Breast epithelium (tissue), 4 donors: Measurements from ENCODE around the gene SPEM2. TPM values are rescaled to one million over a fixed set of nuclear protein-coding genes. Genes with fewer than 3 reads are reported as not detected.

Source experiments
- DNase-seq, 2 donors: peaks; one replicate each; pipeline ENCODE4 v3.0.0-alpha.2; 2019; ENCODE audit warnings: low spot score in 2 of 2
- H3K27ac ChIP-seq, 2 donors: fragments of 200-600 bp; sonication (generic) in 1 of 2; one replicate each; pipeline ENCODE4 v1.5.1; 2016 to 2019; ENCODE audit warnings: mild to moderate bottlenecking in 1 of 2
- H3K27me3 ChIP-seq, 2 donors: fragments of 200-600 bp; sonication (generic) in 1 of 2; one replicate each; pipeline versions ENCODE4 v1.5.1 to v1.6.0; 2017 to 2019; ENCODE audit warnings: control low read depth in 1 of 2, mild to moderate bottlenecking in 1 of 2
- H3K36me3 ChIP-seq: fragments of 200-600 bp; one replicate; pipeline ENCODE4 v1.5.1; 2019
- H3K4me1 ChIP-seq, 2 donors: fragments of 200-600 bp; sonication (generic); one replicate each; pipeline ENCODE4 v1.5.1; 2016 to 2019; ENCODE audit warnings: control low read depth in 1 of 2
- H3K4me3 ChIP-seq, 3 donors: fragments of 200-600 bp; sonication (generic); 1 replicate in 2 of 3; 2 replicates in 1 of 3; pipeline ENCODE4 v1.5.1; 2016 to 2019; ENCODE audit warnings: mild to moderate bottlenecking in 3 of 3, moderate library complexity in 2 of 3
- H3K9me3 ChIP-seq, 2 donors: fragments of 200-600 bp; sonication (generic) in 1 of 2; one replicate each; pipeline ENCODE4 v1.5.1; 2016 to 2019; ENCODE audit warnings: control low read depth in 1 of 2
- POLR2A ChIP-seq: fragments of 450-650 bp; IDR thresholded peaks from one replicate; pipeline ENCODE4 v1.6.1; 2016; ENCODE audit warnings: antibody characterized with exemption, mild to moderate bottlenecking, moderate library complexity
- POLR2AphosphoS5 ChIP-seq, 3 donors: sonication (generic); formaldehyde crosslinking; IDR thresholded peaks; one replicate each; pipeline ENCODE4 v1.6.1; 2017; ENCODE audit warnings: antibody characterized with exemption in 3 of 3
- intact Hi-C: fragments of 100-400 bp; cut with DNase I; formaldehyde crosslinking; loops from one replicate; pipeline ENCODE4 v1.15.1; 2023; ENCODE audit warnings: low total_unique reads
- total RNA-seq, 3 donors: library from RNA; depleted of rRNA; stranded (reverse); fragments of >200 nt; gene quantifications; one replicate each; pipeline ENCODE4 v1.1.0, GENCODE V29; 2016
- TF ChIP-seq, protein P1 (sequence below), 3 donors: fragments of 450-650 bp; IDR thresholded peaks; one replicate each; pipeline ENCODE4 v1.5.1; 2016 to 2017; ENCODE audit warnings: antibody characterized with exemption in 3 of 3, mild to moderate bottlenecking in 3 of 3, moderate library complexity in 3 of 3

Gene SPEM2
- total RNA-seq, 3 donors from 2014 or later: not detected

DNA sequence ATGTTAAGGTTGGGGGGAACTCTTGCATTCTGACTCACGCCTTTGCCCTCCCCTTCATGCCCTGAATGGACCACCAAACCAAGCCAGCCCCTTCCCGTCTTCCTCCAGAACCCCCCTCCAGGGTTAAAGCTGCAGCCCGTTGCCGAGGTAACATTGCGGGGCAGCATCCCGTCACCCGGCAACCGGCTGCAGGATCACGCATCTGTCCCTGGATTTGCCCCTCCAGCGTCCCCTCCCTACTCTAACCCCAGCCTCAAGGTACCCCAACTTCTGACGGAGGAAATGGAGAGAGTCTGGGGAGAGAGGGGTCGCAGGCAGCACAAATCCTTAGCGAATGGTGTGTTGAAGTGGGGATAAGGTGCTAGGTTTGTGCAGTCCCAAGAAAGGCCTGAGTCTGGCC is 18.3 kb upstream of the SPEM2 start:
- H3K9me3 ChIP-seq: no peaks in the 10 kb centered on the region
- H3K27ac ChIP-seq: peak overlapping the region in 1 of 2 donors; percentile 95
- peak overlapping the region in 1 of 3 donors; percentile 89 for H3K4me3 ChIP-seq
- no peaks in the 10 kb centered on the region for H3K36me3 ChIP-seq
- DNase-seq: no peak
- intact Hi-C loops: no loop called here
- H3K4me1 ChIP-seq: peaks cover 4 to 7% of the 10 kb centered on the region in 2 donors
- no peaks in the 10 kb centered on the region for H3K27me3 ChIP-seq
- TF ChIP-seq POLR2AphosphoS5 (IDR thresholded peaks at IDR 0.05) (no peak), POLR2A (no peak)
- TF ChIP-seq, protein P1, sequence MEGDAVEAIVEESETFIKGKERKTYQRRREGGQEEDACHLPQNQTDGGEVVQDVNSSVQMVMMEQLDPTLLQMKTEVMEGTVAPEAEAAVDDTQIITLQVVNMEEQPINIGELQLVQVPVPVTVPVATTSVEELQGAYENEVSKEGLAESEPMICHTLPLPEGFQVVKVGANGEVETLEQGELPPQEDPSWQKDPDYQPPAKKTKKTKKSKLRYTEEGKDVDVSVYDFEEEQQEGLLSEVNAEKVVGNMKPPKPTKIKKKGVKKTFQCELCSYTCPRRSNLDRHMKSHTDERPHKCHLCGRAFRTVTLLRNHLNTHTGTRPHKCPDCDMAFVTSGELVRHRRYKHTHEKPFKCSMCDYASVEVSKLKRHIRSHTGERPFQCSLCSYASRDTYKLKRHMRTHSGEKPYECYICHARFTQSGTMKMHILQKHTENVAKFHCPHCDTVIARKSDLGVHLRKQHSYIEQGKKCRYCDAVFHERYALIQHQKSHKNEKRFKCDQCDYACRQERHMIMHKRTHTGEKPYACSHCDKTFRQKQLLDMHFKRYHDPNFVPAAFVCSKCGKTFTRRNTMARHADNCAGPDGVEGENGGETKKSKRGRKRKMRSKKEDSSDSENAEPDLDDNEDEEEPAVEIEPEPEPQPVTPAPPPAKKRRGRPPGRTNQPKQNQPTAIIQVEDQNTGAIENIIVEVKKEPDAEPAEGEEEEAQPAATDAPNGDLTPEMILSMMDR (IDR thresholded peaks at IDR 0.05): no peak

DNA sequence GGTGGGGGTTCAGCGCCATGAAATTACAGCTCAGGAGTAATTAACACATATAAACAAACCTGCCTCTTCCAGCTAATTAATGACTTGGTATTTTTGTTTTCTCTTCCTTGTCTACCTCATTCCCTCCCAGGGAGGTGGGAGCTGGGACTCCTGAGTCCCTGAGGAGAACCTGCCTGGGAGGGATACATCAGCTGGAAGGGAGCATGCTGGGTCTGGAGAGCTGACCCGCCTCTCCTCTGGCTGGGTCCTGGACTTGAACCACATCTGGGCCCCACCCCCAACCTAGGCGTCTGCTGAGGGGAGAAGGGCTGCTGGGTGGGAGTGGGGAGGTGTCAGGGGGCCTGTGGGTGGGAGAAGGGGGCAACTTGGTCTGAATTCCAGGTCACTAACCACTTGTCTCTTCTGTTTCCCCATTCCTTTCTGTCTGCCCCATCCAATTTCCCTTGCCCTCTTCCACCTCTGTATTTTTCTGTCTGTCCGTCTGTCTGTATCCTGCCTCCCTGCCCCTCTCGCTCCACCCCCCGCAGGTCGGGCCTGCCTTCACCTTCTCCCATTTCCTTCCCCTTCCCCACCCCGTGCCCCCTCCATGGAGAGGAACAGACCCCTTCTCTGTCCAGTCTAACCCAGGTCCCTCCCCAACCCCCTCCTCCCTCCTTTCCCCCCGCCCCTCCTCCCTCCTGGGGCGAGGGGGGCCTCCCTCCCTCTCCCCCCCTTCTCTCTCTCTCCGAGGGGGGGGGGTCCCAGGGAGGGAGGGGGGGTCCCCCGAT is 17.7 kb upstream of the SPEM2 start, which contains the start of gene NLGN2:
TSS of gene NLGN2 (plus strand) at position 361 of the 767 bp plus-strand sequence. CDS start 411 bp downstream, outside the sequence.
- H3K9me3 ChIP-seq: no peaks in the 10 kb centered on the region
- no peaks in the 10 kb centered on the region for H3K36me3 ChIP-seq
- intact Hi-C loops: no loop called here
- peak within 1 kb of the TSS in 1 of 3 donors; percentile 89 for H3K4me3 ChIP-seq
- no peak for DNase-seq
- peak within 1 kb of the TSS in 1 of 2 donors; percentile 95 for H3K27ac ChIP-seq
- no peaks in the 10 kb centered on the region for H3K27me3 ChIP-seq
- TF ChIP-seq, protein P1 (IDR thresholded peaks at IDR 0.05): no peak
- no peak for TF ChIP-seq POLR2A
- no peak for TF ChIP-seq POLR2AphosphoS5 (IDR thresholded peaks at IDR 0.05)
- H3K4me1 ChIP-seq: peaks cover 3 to 4% of the 10 kb centered on the region in 2 donors

- intact Hi-C loops: no loop called here
- Histone ChIP-seq H3K36me3 (no peaks in the 10 kb centered on the region), H3K27me3 (no peaks in the 10 kb centered on the region), H3K4me3 (no peak overlapping the region), H3K4me1 (peaks cover 0 to 4% of the 10 kb centered on the region in 2 donors), H3K27ac (no peak overlapping the region), H3K9me3 (no peaks in the 10 kb centered on the region)
- TF ChIP-seq POLR2AphosphoS5 (IDR thresholded peaks at IDR 0.05): no peak
- DNase-seq: no peak
Observed at GRCh38 chr17:7408252-7408727, 17.1 kb upstream of the SPEM2 start.

- TF ChIP-seq POLR2AphosphoS5 (IDR thresholded peaks at IDR 0.05): no peak
- no peak for TF ChIP-seq POLR2A
- TF ChIP-seq, protein P1 (IDR thresholded peaks at IDR 0.05): no peak
- H3K4me3 ChIP-seq: no peak overlapping the region
- H3K36me3 ChIP-seq: no peaks in the 10 kb centered on the region
- intact Hi-C loops: no loop called here
- H3K4me1 ChIP-seq: peaks cover 0 to 4% of the 10 kb centered on the region in 2 donors
- no peaks in the 10 kb centered on the region for H3K9me3 ChIP-seq
- no peak for DNase-seq
- H3K27me3 ChIP-seq: no peaks in the 10 kb centered on the region
- H3K27ac ChIP-seq: no peak overlapping the region
Observed at GRCh38 chr17:7408863-7409262, 16.6 kb upstream of the SPEM2 start.

- no peak overlapping the region for H3K27ac ChIP-seq
- intact Hi-C loops: no loop called here
- TF ChIP-seq POLR2A: no peak
- TF ChIP-seq, protein P1 (IDR thresholded peaks at IDR 0.05): no peak
- no peak for TF ChIP-seq POLR2AphosphoS5 (IDR thresholded peaks at IDR 0.05)
- no peak for DNase-seq
- no peaks in the 10 kb centered on the region for H3K9me3 ChIP-seq
- H3K36me3 ChIP-seq: no peaks in the 10 kb centered on the region
- peaks cover 0 to 4% of the 10 kb centered on the region in 2 donors for H3K4me1 ChIP-seq
- no peak overlapping the region for H3K4me3 ChIP-seq
- no peaks in the 10 kb centered on the region for H3K27me3 ChIP-seq
Observed at GRCh38 chr17:7409716-7410115, 15.7 kb upstream of the SPEM2 start.
